ENCODE results near the gene LPIN1. TPM values are rescaled to one million over a fixed set of nuclear protein-coding genes. Genes with fewer than 3 reads are reported as not detected.
"Not testable (repeated sequence)": the region's sequence is repeated elsewhere in the genome, so short reads cannot be mapped to it uniquely, and the experiment has no call there.

The LPIN1 gene
- total RNA-seq, 2 experiments from 2014 or later = 115 to 128 TPM

- H3K4me1 ChIP-seq (ENCODE audit: insufficient read depth, low read length) = no peaks in the 10 kb centered on the region
- POLR2A ChIA-PET = no interaction called here
- H3K36me3 ChIP-seq (ENCODE audit: insufficient read depth, low read length) = no peaks in the 10 kb centered on the region
- no peaks in the 10 kb centered on the region for H3K36me3 Mint-ChIP-seq (ENCODE audit: low read depth)
- DNase-seq (no peak), ATAC-seq (ENCODE audit: poor library complexity) (no peak)
- H3K4me3 Mint-ChIP-seq = no peak overlapping the region
- H3K27ac Mint-ChIP-seq = no peak overlapping the region
- no peaks in the 10 kb centered on the region for H3K27me3 ChIP-seq (ENCODE audit: control insufficient read depth in 1 of 2, insufficient read depth in 2 of 2, low read length in 2 of 2)
- no peak for TF ChIP-seq CTCF (IDR thresholded peaks at IDR 0.05)
- no peaks in the 10 kb centered on the region for H3K9me3 Mint-ChIP-seq
- intact Hi-C loops (cut with DNase I, micrococcal nuclease) = no loop called here
- CTCF ChIA-PET = no interaction called here
- no peaks in the 10 kb centered on the region for H3K4me1 Mint-ChIP-seq (ENCODE audit: low read depth)
- H3K27me3 Mint-ChIP-seq = no peaks in the 10 kb centered on the region
- H3K9me3 ChIP-seq (ENCODE audit: control insufficient read depth in 1 of 2, insufficient read depth in 1 of 2, low read length in 2 of 2) = peaks cover 0 to 4% of the 10 kb centered on the region in 2 experiments
- no peak overlapping the region for H3K4me3 ChIP-seq (ENCODE audit: low read length)
- no peak overlapping the region for H3K27ac ChIP-seq (ENCODE audit: low read depth in 1 of 2, low read length in 2 of 2)
Observed at GRCh38 chr2:11839916-11840315, 93.5 kb downstream of the LPIN1 start.

GRCh38 chr2:11842336-11842735 is 95.9 kb downstream of the LPIN1 start:
- Histone ChIP-seq H3K9me3 (ENCODE audit: control insufficient read depth in 1 of 2, insufficient read depth in 1 of 2, low read length in 2 of 2) (no peaks in the 10 kb centered on the region), H3K36me3 (ENCODE audit: insufficient read depth, low read length) (no peaks in the 10 kb centered on the region), H3K27me3 (ENCODE audit: control insufficient read depth in 1 of 2, insufficient read depth in 2 of 2, low read length in 2 of 2) (no peaks in the 10 kb centered on the region), H3K4me3 (ENCODE audit: low read length) (no peak overlapping the region), H3K27ac (ENCODE audit: low read depth in 1 of 2, low read length in 2 of 2) (no peak overlapping the region), H3K4me1 (ENCODE audit: insufficient read depth, low read length) (no peaks in the 10 kb centered on the region)
- no peaks in the 10 kb centered on the region for H3K36me3 Mint-ChIP-seq (ENCODE audit: low read depth)
- no peaks in the 10 kb centered on the region for H3K4me1 Mint-ChIP-seq (ENCODE audit: low read depth)
- H3K9me3 Mint-ChIP-seq = no peaks in the 10 kb centered on the region
- no peak for DNase-seq
- TF ChIP-seq CTCF (IDR thresholded peaks at IDR 0.05) = no peak
- H3K4me3 Mint-ChIP-seq = no peak overlapping the region
- POLR2A ChIA-PET = no interaction called here
- H3K27ac Mint-ChIP-seq = no peak overlapping the region
- ATAC-seq (ENCODE audit: poor library complexity) = no peak
- no peaks in the 10 kb centered on the region for H3K27me3 Mint-ChIP-seq
- intact Hi-C loops (cut with DNase I, micrococcal nuclease) = no loop called here
- CTCF ChIA-PET = no interaction called here

DNA sequence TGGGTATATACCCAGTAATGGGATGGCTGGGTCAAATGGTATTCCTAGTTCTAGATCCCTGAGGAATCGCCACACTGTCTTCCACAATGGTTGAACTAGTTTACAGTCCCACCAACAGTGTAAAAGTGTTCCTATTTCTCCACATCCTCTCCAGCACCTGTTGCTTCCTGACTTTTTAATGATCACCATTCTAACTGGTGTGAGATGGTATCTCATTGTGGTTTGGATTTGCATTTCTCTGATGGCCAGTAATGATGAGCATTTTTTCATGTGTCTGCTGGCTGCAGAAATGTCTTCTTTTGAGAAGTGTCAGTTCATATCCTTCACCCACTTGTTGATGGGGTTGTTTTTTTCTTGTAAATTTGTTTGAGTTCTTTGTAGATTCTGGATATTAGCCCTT is 98.4 kb downstream of the LPIN1 start:
- H3K36me3 ChIP-seq (ENCODE audit: insufficient read depth, low read length); DNase-seq; H3K4me1 ChIP-seq (ENCODE audit: insufficient read depth, low read length); ATAC-seq (ENCODE audit: poor library complexity); CTCF ChIA-PET; H3K27ac Mint-ChIP-seq; H3K36me3 Mint-ChIP-seq (ENCODE audit: low read depth); H3K4me3 ChIP-seq (ENCODE audit: low read length); intact Hi-C loops (cut with DNase I, micrococcal nuclease); H3K27me3 ChIP-seq (ENCODE audit: control insufficient read depth in 1 of 2, insufficient read depth in 2 of 2, low read length in 2 of 2); H3K27ac ChIP-seq (ENCODE audit: low read depth in 1 of 2, low read length in 2 of 2); POLR2A ChIA-PET; H3K4me1 Mint-ChIP-seq (ENCODE audit: low read depth); H3K4me3 Mint-ChIP-seq; H3K27me3 Mint-ChIP-seq; H3K9me3 Mint-ChIP-seq: not testable (repeated sequence)
- H3K9me3 ChIP-seq (ENCODE audit: control insufficient read depth in 1 of 2, insufficient read depth in 1 of 2, low read length in 2 of 2) = peaks cover 0 to 12% of the 10 kb centered on the region in 2 experiments

DNA sequence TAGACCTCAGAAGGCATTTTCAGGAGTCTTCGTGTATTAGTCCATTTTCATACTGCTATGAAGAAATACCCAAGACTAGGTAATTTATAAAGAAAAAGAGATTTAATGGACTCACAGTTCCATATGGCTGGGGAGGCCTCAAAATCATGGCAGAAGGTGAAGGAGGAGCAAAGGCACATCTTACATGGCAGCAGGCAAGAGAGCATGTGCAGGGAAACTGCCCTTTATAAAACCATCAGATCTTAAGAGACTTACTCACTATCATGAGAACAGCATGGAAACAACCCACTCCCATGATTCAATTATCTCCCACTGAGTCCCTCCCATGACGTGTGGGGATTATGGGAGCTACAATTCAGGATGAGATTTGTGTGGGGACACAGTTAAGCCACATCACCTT is 101.5 kb downstream of the LPIN1 start:
- H3K27ac ChIP-seq (ENCODE audit: low read depth in 1 of 2, low read length in 2 of 2); H3K9me3 Mint-ChIP-seq; ATAC-seq (ENCODE audit: poor library complexity); H3K4me1 Mint-ChIP-seq (ENCODE audit: low read depth); POLR2A ChIA-PET; DNase-seq; H3K27me3 Mint-ChIP-seq; H3K4me3 Mint-ChIP-seq; CTCF ChIA-PET; H3K4me3 ChIP-seq (ENCODE audit: low read length); H3K27ac Mint-ChIP-seq; H3K36me3 ChIP-seq (ENCODE audit: insufficient read depth, low read length); intact Hi-C loops (cut with DNase I, micrococcal nuclease); H3K36me3 Mint-ChIP-seq (ENCODE audit: low read depth); H3K27me3 ChIP-seq (ENCODE audit: control insufficient read depth in 1 of 2, insufficient read depth in 2 of 2, low read length in 2 of 2); H3K4me1 ChIP-seq (ENCODE audit: insufficient read depth, low read length): not testable (repeated sequence)
- H3K9me3 ChIP-seq (ENCODE audit: control insufficient read depth in 1 of 2, insufficient read depth in 1 of 2, low read length in 2 of 2) = peaks cover 0 to 12% of the 10 kb centered on the region in 2 experiments

Data from CD4-positive, alpha-beta T cell (primary cell).